H7 (cell line): ENCODE data around the gene SMIM29. TPM values are rescaled to one million over a fixed set of nuclear protein-coding genes. Genes with fewer than 3 reads are reported as not detected.
"Not testable (repeated sequence)": the region's sequence is repeated elsewhere in the genome, so short reads cannot be mapped to it uniquely, and the experiment has no call there.

Experiments
- DNase-seq: peaks from one replicate; pipeline ENCODE4 v3.0.0; 2012
- H3K27me3 ChIP-seq: 2 replicates; pipeline ENCODE4 v1.6.0; 2011; ENCODE audit warnings: mild to moderate bottlenecking, low read length; ENCODE audit not compliant: control insufficient read depth, insufficient read depth
- H3K36me3 ChIP-seq: replicated peaks from 2 replicates; pipeline ENCODE4 v1.5.1; 2011; ENCODE audit warnings: low read length; ENCODE audit not compliant: control insufficient read depth, insufficient read depth
- H3K4me3 ChIP-seq: 2 replicates; pipeline ENCODE4 v1.5.1; 2011; ENCODE audit warnings: low read depth, mild to moderate bottlenecking, control low read depth, low read length, moderate library complexity; ENCODE audit not compliant: insufficient read depth
- total RNA-seq: library from RNA; depleted of rRNA; stranded (reverse); fragments of >200 nt; shearing (Covaris generic); gene quantifications from 2 replicates; pipeline ENCODE4 v1.2.3, GENCODE V29; 2014

The SMIM29 gene
- total RNA-seq, 1 experiment from 2014 or later = 12.4 TPM

GRCh38 chr6:34275128-34275804 is 26.5 kb upstream of the SMIM29 start:
- no peak for DNase-seq
- peaks cover 5% of the 10 kb centered on the region; the same call in 1 of the 2 replicates for H3K36me3 ChIP-seq
- H3K4me3 ChIP-seq = no peak overlapping the region
- H3K27me3 ChIP-seq = no peaks in the 10 kb centered on the region

GRCh38 chr6:34274129-34274528 is 25.3 kb upstream of the SMIM29 start:
- DNase-seq = no peak
- Histone ChIP-seq H3K4me3 (no peak overlapping the region), H3K36me3 (0 out of 2 replicates have a peak, but pooled peaks cover 2% of the 10 kb centered on the region), H3K27me3 (no peaks in the 10 kb centered on the region)

GRCh38 chr6:34273242-34273805 is 24.5 kb upstream of the SMIM29 start:
- no peaks in the 10 kb centered on the region for H3K36me3 ChIP-seq
- H3K4me3 ChIP-seq = no peak overlapping the region
- no peaks in the 10 kb centered on the region for H3K27me3 ChIP-seq
- no peak for DNase-seq

- Histone ChIP-seq H3K27me3 (no peaks in the 10 kb centered on the region), H3K4me3 (no peak overlapping the region), H3K36me3 (no peaks in the 10 kb centered on the region)
- peak; percentile 77 for DNase-seq
Measured at GRCh38 chr6:34272013-34272926, 23.5 kb upstream of the SMIM29 start.

- H3K4me3 ChIP-seq, H3K27me3 ChIP-seq, DNase-seq, H3K36me3 ChIP-seq: not testable (repeated sequence)
Measured at GRCh38 chr6:34269658-34270341, 21.0 kb upstream of the SMIM29 start.

GRCh38 chr6:34269132-34269531 is 20.3 kb upstream of the SMIM29 start:
- not testable (repeated sequence) for H3K4me3 ChIP-seq, H3K27me3 ChIP-seq, H3K36me3 ChIP-seq, DNase-seq

- no peak for DNase-seq
- Histone ChIP-seq H3K36me3 (no peaks in the 10 kb centered on the region), H3K27me3 (no peaks in the 10 kb centered on the region), H3K4me3 (no peak overlapping the region)
Measured at GRCh38 chr6:34267746-34268145, 18.9 kb upstream of the SMIM29 start.

- not testable (repeated sequence) for H3K27me3 ChIP-seq, H3K36me3 ChIP-seq, DNase-seq, H3K4me3 ChIP-seq
Measured at GRCh38 chr6:34263484-34263883, 14.7 kb upstream of the SMIM29 start.

- no peak overlapping the region for H3K4me3 ChIP-seq
- no peak for DNase-seq
- no peaks in the 10 kb centered on the region for H3K27me3 ChIP-seq
- H3K36me3 ChIP-seq = no peaks in the 10 kb centered on the region
Measured at GRCh38 chr6:34260576-34261267, 11.9 kb upstream of the SMIM29 start.

GRCh38 chr6:34259529-34260069 is 10.8 kb upstream of the SMIM29 start:
- DNase-seq = no peak
- H3K27me3 ChIP-seq = no peaks in the 10 kb centered on the region
- no peaks in the 10 kb centered on the region for H3K36me3 ChIP-seq
- no peak overlapping the region for H3K4me3 ChIP-seq

GRCh38 chr6:34252395-34252794 is 3.6 kb upstream of the SMIM29 start:
- H3K36me3 ChIP-seq, H3K4me3 ChIP-seq, DNase-seq, H3K27me3 ChIP-seq: not testable (repeated sequence)

GRCh38 chr6:34249469-34250261 is 859 bp upstream of the SMIM29 start:
- peaks cover under 1% of the 10 kb centered on the region; the same call in 1 of the 2 replicates for H3K36me3 ChIP-seq
- DNase-seq = no peak
- no peaks in the 10 kb centered on the region for H3K27me3 ChIP-seq
- peak overlapping the region; percentile 61 for H3K4me3 ChIP-seq

GRCh38 chr6:34248198-34248726 is 544 bp downstream of the SMIM29 start:
- peak; percentile 76 for DNase-seq
- Histone ChIP-seq H3K4me3 (peak overlapping the region; percentile 90), H3K36me3 (peaks cover 12% of the 10 kb centered on the region), H3K27me3 (no peaks in the 10 kb centered on the region)
